K562 (cell line): ENCODE data around the gene ABHD3. TPM values are rescaled to one million over a fixed set of nuclear protein-coding genes. Genes with fewer than 3 reads are reported as not detected.

Experiments
- ASH1L ChIP-seq: fragments of 450-650 bp; IDR thresholded peaks from 2 replicates; pipeline ENCODE4 v1.6.1; 2018; ENCODE audit warnings: borderline replicate concordance, mild to moderate bottlenecking, low read depth; ENCODE audit not compliant: partially characterized antibody
- ATF7 ChIP-seq: fragments of 450-650 bp; IDR thresholded peaks from 2 replicates; pipeline ENCODE4 v1.7.1; 2014; ENCODE audit warnings: mild to moderate bottlenecking, moderate library complexity
- CHD2 ChIP-seq: IDR thresholded peaks from 2 replicates; pipeline ENCODE4 v1.6.1; 2011; ENCODE audit warnings: low read depth, low read length
- FOSL1 ChIP-seq: fragments of 200-800 bp; sonication (Bioruptor generic); conservative IDR thresholded peaks from 2 replicates; pipeline ENCODE4 v1.6.1; 2016; ENCODE audit warnings: missing genetic modification characterization, missing compliant biosample characterization
- FOXM1 ChIP-seq, 2 experiments: fragments of 450-650 bp in 1 of 2; sonication (generic) in 1 of 2; formaldehyde crosslinking in 1 of 2; IDR thresholded peaks; 2 replicates each; pipeline versions ENCODE4 v1.6.1 to v1.9.0; 2017 to 2022; ENCODE audit warnings: low read depth in 2 of 2, mild to moderate bottlenecking in 2 of 2, missing genetic modification reagents in 1 of 2, moderate library complexity in 1 of 2
- HMG20B ChIP-seq: fragments of 250-450 bp; sonication (Bioruptor Pico); IDR thresholded peaks from 2 replicates; pipeline ENCODE4 v1.5.0; 2021; ENCODE audit warnings: mild to moderate bottlenecking
- MCM2 ChIP-seq: fragments of 450-650 bp; IDR thresholded peaks from 2 replicates; pipeline ENCODE4 v1.6.1; 2017; ENCODE audit warnings: low read depth, mild to moderate bottlenecking
- MEF2A ChIP-seq: IDR thresholded peaks from 2 replicates; pipeline ENCODE4 v1.6.1; 2011; ENCODE audit warnings: low read depth, mild to moderate bottlenecking, low read length, moderate library complexity; ENCODE audit not compliant: control insufficient read depth
- MTF1 ChIP-seq: fragments of 250-450 bp; sonication (Bioruptor Pico); IDR thresholded peaks from 2 replicates; pipeline ENCODE4 v1.9.0; 2021; ENCODE audit warnings: moderate library complexity, mild to moderate bottlenecking, inconsistent platforms, borderline replicate concordance
- NEUROD1 ChIP-seq: fragments of 150-350 bp; IDR thresholded peaks from 2 replicates; pipeline ENCODE4 v1.6.1; 2014; ENCODE audit warnings: borderline replicate concordance, low read length, low read depth; ENCODE audit not compliant: partially characterized antibody
- NR4A1 ChIP-seq, 2 experiments: fragments of 250-450 bp in 1 of 2; fragments of 450-650 bp in 1 of 2; sonication (Bioruptor Pico) in 1 of 2; IDR thresholded peaks; 2 replicates each; pipeline versions ENCODE4 v1.4.0 to v1.6.1; 2016 to 2020; ENCODE audit warnings: mild to moderate bottlenecking in 2 of 2, missing compliant biosample characterization in 1 of 2, missing genetic modification characterization in 1 of 2, moderate library complexity in 1 of 2
- POLR2B ChIP-seq: fragments of 450-650 bp; IDR thresholded peaks from 2 replicates; pipeline ENCODE4 v1.6.1; 2018; ENCODE audit warnings: low read depth; ENCODE audit not compliant: partially characterized antibody
- SIN3B ChIP-seq: fragments of 450-650 bp; IDR thresholded peaks from 2 replicates; pipeline ENCODE4 v1.6.1; 2017; ENCODE audit warnings: low read depth, mild to moderate bottlenecking, moderate library complexity
- XRCC5 ChIP-seq: fragments of 200-400 bp; formaldehyde crosslinking; IDR thresholded peaks from 2 replicates; pipeline ENCODE4 v1.6.1; 2017; ENCODE audit warnings: low read depth, mild to moderate bottlenecking, low read length
- ZNF253 ChIP-seq: fragments of 250-450 bp; sonication (Bioruptor Pico); conservative IDR thresholded peaks from 2 replicates; pipeline ENCODE4 v1.6.1; 2021; ENCODE audit warnings: mild to moderate bottlenecking
- ZZZ3 ChIP-seq: fragments of 450-650 bp; IDR thresholded peaks from 2 replicates; pipeline ENCODE4 v1.6.1; 2016; ENCODE audit warnings: antibody characterized with exemption, mild to moderate bottlenecking, moderate library complexity
- polyA plus RNA-seq, 8 experiments: library from polyadenylated mRNA; depleted of rRNA in 4 of 8; stranded (reverse) in 5 of 8; unstranded in 3 of 8; fragments of >200 nt; fragmentation: Nextera tagmentation in 2 of 8; fragmentation: Illumina TruSeq in 1 of 8; extraction: Ambion mirVana in 2 of 8; extraction: Trizol in 1 of 8; gene quantifications; 2 replicates each; pipeline versions ENCODE4 v1.2.1 to v1.2.3, GENCODE V29; 2011 to 2014; ENCODE audit warnings: inconsistent platforms in 1 of 8, missing spikeins in 1 of 8
- total RNA-seq, 7 experiments: library from RNA; depleted of rRNA in 6 of 7; stranded (reverse); fragments of >200 nt in 6 of 7; fragmentation: Illumina TruSeq in 2 of 7; extraction: Trizol in 2 of 7; gene quantifications; 2 replicates each; pipeline versions ENCODE4 v1.2.1 to v1.2.3, GENCODE V29; 2011 to 2021; ENCODE audit warnings: low replicate concordance in 1 of 7
- TF ChIP-seq, protein P1 (sequence below), 2 experiments: IDR thresholded peaks; 2 replicates each; pipeline ENCODE4 v1.6.1; 2012; ENCODE audit warnings: improper control_type of control experiment in 2 of 2, low read depth in 2 of 2, low read length in 2 of 2, borderline replicate concordance in 1 of 2
- TF ChIP-seq, protein P2 (sequence below): sonication (generic); formaldehyde crosslinking; IDR thresholded peaks from 2 replicates; pipeline ENCODE4 v1.8.1; 2022; ENCODE audit warnings: missing genetic modification reagents
- TF ChIP-seq, protein P3 (sequence below): sonication (generic); formaldehyde crosslinking; IDR thresholded peaks from 2 replicates; pipeline ENCODE4 v1.8.0; 2022; ENCODE audit warnings: mild to moderate bottlenecking, missing genetic modification reagents
- TF ChIP-seq, protein P4 (sequence below): fragments of 250-450 bp; sonication (Bioruptor Pico); IDR thresholded peaks from 2 replicates; pipeline ENCODE4 v1.8.0; 2021; ENCODE audit warnings: mild to moderate bottlenecking, moderate library complexity

ABHD3 gene
- total and polyA plus RNA-seq, 9 of the 15 experiments (the other 6 are each of a cell fraction or from before 2014, with no cell fraction given): 6.3 to 38.8 (median 19.4) TPM

DNA sequence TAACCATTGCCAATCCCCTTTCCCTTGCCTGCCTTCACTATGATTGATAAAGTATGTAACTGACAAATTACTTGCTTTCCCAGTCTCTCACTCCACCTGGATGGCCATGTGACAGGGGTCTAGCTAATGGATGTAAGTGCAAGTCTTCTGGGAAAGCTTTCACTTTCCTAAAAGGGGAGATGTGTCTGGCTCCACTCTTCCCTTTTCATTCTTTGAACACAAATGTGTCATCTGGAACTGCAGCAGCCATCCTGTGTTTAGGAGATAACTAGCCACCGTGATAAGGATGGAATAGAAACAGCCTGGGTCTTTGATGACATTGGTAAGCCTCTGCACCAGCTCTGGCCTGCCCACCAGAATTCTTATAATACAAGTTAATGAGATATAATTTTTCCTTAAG is 54.3 kb downstream of the ABHD3 start (continued):
- no peak for TF ChIP-seq CHD2
- TF ChIP-seq XRCC5: no peak
- TF ChIP-seq, protein P1, sequence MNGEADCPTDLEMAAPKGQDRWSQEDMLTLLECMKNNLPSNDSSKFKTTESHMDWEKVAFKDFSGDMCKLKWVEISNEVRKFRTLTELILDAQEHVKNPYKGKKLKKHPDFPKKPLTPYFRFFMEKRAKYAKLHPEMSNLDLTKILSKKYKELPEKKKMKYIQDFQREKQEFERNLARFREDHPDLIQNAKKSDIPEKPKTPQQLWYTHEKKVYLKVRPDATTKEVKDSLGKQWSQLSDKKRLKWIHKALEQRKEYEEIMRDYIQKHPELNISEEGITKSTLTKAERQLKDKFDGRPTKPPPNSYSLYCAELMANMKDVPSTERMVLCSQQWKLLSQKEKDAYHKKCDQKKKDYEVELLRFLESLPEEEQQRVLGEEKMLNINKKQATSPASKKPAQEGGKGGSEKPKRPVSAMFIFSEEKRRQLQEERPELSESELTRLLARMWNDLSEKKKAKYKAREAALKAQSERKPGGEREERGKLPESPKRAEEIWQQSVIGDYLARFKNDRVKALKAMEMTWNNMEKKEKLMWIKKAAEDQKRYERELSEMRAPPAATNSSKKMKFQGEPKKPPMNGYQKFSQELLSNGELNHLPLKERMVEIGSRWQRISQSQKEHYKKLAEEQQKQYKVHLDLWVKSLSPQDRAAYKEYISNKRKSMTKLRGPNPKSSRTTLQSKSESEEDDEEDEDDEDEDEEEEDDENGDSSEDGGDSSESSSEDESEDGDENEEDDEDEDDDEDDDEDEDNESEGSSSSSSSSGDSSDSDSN (IDR thresholded peaks at IDR 0.05; ENCODE audit: borderline replicate concordance in 1 of 2, low read depth in 2 of 2, low read length in 2 of 2): no peak
- TF ChIP-seq NR4A1 (CRISPR knock-in tag; IDR thresholded peaks at IDR 0.05): no peak
- TF ChIP-seq NR4A1 (tag; IDR thresholded peaks at IDR 0.05): no peak
- no peak for TF ChIP-seq MCM2
- TF ChIP-seq, protein P2, sequence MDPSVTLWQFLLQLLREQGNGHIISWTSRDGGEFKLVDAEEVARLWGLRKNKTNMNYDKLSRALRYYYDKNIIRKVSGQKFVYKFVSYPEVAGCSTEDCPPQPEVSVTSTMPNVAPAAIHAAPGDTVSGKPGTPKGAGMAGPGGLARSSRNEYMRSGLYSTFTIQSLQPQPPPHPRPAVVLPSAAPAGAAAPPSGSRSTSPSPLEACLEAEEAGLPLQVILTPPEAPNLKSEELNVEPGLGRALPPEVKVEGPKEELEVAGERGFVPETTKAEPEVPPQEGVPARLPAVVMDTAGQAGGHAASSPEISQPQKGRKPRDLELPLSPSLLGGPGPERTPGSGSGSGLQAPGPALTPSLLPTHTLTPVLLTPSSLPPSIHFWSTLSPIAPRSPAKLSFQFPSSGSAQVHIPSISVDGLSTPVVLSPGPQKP: no peak
- TF ChIP-seq, protein P3, sequence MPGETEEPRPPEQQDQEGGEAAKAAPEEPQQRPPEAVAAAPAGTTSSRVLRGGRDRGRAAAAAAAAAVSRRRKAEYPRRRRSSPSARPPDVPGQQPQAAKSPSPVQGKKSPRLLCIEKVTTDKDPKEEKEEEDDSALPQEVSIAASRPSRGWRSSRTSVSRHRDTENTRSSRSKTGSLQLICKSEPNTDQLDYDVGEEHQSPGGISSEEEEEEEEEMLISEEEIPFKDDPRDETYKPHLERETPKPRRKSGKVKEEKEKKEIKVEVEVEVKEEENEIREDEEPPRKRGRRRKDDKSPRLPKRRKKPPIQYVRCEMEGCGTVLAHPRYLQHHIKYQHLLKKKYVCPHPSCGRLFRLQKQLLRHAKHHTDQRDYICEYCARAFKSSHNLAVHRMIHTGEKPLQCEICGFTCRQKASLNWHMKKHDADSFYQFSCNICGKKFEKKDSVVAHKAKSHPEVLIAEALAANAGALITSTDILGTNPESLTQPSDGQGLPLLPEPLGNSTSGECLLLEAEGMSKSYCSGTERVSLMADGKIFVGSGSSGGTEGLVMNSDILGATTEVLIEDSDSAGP (CRISPR knock-in tag): no peak
- TF ChIP-seq, protein P4, sequence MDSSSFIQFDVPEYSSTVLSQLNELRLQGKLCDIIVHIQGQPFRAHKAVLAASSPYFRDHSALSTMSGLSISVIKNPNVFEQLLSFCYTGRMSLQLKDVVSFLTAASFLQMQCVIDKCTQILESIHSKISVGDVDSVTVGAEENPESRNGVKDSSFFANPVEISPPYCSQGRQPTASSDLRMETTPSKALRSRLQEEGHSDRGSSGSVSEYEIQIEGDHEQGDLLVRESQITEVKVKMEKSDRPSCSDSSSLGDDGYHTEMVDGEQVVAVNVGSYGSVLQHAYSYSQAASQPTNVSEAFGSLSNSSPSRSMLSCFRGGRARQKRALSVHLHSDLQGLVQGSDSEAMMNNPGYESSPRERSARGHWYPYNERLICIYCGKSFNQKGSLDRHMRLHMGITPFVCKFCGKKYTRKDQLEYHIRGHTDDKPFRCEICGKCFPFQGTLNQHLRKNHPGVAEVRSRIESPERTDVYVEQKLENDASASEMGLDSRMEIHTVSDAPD (CRISPR knock-in tag): no peak
- TF ChIP-seq NEUROD1: no peak
- no peak for TF ChIP-seq MTF1
- TF ChIP-seq ZZZ3: no peak
- TF ChIP-seq MEF2A: no peak
- peak; percentile 42; the same call in 1 of the 2 replicates for TF ChIP-seq FOXM1 (IDR thresholded peaks at IDR 0.05; ENCODE audit: low read depth)
- no peak for TF ChIP-seq FOXM1 (CRISPR knock-in tag; IDR thresholded peaks at IDR 0.05; ENCODE audit: low read depth)
- no peak for TF ChIP-seq FOSL1
- TF ChIP-seq POLR2B: no peak
- no peak for TF ChIP-seq HMG20B (CRISPR knock-in tag)
- no peak for TF ChIP-seq ASH1L
- TF ChIP-seq ZNF253: no peak
- TF ChIP-seq ATF7: no peak
- no peak for TF ChIP-seq SIN3B
